HTERT RPE-1 (cell line): ENCODE measurements around the gene PRRT1B.
"Not testable (repeated sequence)": the region's sequence is repeated elsewhere in the genome, so short reads cannot be mapped to it uniquely, and the experiment has no call there.

Experiments used
- in situ Hi-C: fragments of 300-500 bp; cut with MboI; formaldehyde crosslinking; loops from 4 replicates; pipeline ENCODE4 v1.14.3; 2020; ENCODE audit warnings: low sequenced_read_pairs

PRRT1B gene

GRCh38 chr9:131549186-131549585 lies 3.9 kb downstream of the PRRT1B start:
- in situ Hi-C loops = not testable (repeated sequence)

- in situ Hi-C loops = not testable (repeated sequence)
Observed at GRCh38 chr9:131550465-131550864, 5.1 kb downstream of the PRRT1B start.

- in situ Hi-C loops = no loop called here
Observed at GRCh38 chr9:131552030-131552429, 6.7 kb downstream of the PRRT1B start.

- in situ Hi-C loops = no loop called here
Observed at GRCh38 chr9:131554087-131554842, 8.9 kb downstream of the PRRT1B start.

- in situ Hi-C loops = no loop called here
Observed at GRCh38 chr9:131554843-131555351, 9.6 kb downstream of the PRRT1B start.

- in situ Hi-C loops = no loop called here
Observed at GRCh38 chr9:131555841-131556673, 10.7 kb downstream of the PRRT1B start.

GRCh38 chr9:131557855-131558548 lies 12.7 kb downstream of the PRRT1B start:
- in situ Hi-C loops = no loop called here

GRCh38 chr9:131559421-131560000 lies 14.2 kb downstream of the PRRT1B start:
- in situ Hi-C loops = no loop called here

- in situ Hi-C loops = no loop called here
Observed at GRCh38 chr9:131562032-131562959, 17.0 kb downstream of the PRRT1B start.

- in situ Hi-C loops = no loop called here
Observed at GRCh38 chr9:131565369-131565768, 20.0 kb downstream of the PRRT1B start.

- in situ Hi-C loops = no loop called here
Observed at GRCh38 chr9:131566158-131566557, 20.8 kb downstream of the PRRT1B start.

GRCh38 chr9:131567910-131568309 lies 22.6 kb downstream of the PRRT1B start:
- in situ Hi-C loops = no loop called here

- in situ Hi-C loops = no loop called here
Observed at GRCh38 chr9:131574730-131575640, 29.7 kb downstream of the PRRT1B start.

GRCh38 chr9:131575946-131576853 lies 30.9 kb downstream of the PRRT1B start:
- in situ Hi-C loops = no loop called here

GRCh38 chr9:131577005-131578000 lies 32.0 kb downstream of the PRRT1B start:
- in situ Hi-C loops = no loop called here

- in situ Hi-C loops = no loop called here
Observed at GRCh38 chr9:131578021-131578420, 32.7 kb downstream of the PRRT1B start.
